Central memory CD4-positive, alpha-beta T cell (primary cell): Measurements from ENCODE around the gene POLE4.
A peak's percentile ranks its signal among the peaks of the same experiment; 100 is the strongest.

ENCODE experiments used
- DNase-seq: peaks from one replicate; pipeline ENCODE4 v3.0.0; 2022
- total RNA-seq, 3 experiments: gene quantifications; one replicate each; lab custom pipeline; 2026; lab: John Stamatoyannopoulos, UW

POLE4 gene, protein sequence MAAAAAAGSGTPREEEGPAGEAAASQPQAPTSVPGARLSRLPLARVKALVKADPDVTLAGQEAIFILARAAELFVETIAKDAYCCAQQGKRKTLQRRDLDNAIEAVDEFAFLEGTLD
- 15.2 to 24.4 (median 22.1) reads per million in 3 experiments for total RNA-seq

- DNase-seq = peak; percentile 90
Measured at GRCh38 chr2:74958274-74959105, at the start of gene POLE4. POLE4 (plus strand) TSS chr2:74958643; CDS start chr2:74958680, 37 bp downstream.

GRCh38 chr2:74908748-74909444 lies 49.5 kb upstream of the POLE4 start:
- no peak for DNase-seq

DNA sequence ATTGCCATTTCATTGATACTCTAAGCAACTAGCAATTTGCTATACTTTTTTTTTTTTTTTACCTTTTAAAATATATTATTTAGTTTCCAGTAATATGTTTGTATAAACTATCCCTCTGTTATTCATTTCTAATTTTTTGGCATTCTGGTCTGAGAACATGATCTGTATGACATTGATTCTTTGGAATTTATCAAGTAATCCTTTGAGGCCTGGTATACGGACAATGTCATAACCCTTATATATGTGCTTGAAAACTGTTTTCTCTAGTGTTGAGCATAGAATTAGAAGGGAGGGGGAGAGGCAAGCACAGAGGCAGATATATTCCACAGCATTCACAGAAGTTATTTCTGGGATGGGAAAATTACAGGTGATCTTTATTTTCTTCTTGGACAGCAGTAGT lies 48.2 kb upstream of the POLE4 start:
- no peak for DNase-seq

GRCh38 chr2:74911061-74911460 lies 47.4 kb upstream of the POLE4 start:
- no peak for DNase-seq

- no peak for DNase-seq
Measured at GRCh38 chr2:74915743-74916142, 42.7 kb upstream of the POLE4 start.

DNA sequence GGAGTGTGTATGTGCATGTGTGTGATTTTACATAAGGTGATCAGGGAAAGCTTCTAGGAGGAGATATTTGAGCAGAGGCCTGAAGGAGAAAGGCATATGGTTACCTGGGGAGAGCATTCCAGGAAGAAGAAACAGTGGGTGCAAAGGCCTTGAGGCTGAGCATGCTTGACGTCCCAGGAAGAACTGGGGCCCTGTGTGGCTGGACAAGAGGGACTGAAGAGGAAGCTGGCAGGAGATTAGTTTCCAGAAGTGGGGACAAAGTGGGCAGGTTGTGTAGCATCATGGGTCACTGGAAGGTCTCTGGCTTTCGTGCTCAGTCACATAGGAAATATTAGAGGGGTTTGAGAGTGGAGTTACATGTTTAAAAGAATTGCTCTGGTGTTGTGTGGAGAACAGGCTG lies 42.0 kb upstream of the POLE4 start:
- DNase-seq = no peak

DNA sequence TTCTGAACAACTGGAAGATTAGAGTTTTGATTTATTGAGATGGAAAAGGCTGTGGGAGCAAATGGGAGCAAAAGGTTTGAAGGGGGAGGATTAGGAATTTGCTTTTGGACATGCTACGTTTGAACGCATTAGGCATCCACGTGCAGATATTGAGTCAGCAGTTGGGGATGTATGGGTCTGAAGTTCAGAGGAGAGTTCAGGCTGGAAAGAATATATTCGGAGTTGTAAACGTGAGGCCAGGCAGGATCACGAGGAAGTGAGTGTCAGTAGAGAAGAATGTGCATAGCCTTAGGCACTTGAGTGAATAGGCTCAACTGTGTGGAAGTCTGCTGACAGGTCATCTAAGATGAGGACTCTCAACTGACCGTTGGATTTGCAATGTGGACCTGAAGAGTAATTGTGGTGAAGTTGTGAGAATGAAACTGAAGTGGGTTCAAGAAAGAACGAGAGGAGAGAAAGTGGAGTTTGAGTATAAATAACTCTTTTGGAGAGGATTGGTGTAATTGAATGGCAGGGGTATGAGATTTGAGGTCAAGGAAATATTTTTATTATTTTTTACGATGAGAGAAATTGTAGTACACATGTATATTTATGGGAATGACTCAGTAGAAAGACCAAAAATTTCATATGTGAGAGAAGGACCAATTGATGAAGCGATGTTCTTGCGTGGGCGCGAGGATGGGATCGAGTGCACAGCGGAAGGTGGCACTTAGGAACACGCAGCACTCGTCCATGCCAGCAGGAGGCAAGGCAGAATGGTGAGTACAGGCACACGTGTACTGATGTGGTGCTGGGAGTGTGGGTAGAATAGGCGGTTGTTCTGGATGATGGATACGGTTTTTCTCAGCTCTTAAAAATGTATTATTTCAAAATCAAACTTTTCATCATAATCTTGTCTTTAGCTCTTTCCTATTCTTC lies 40.5 kb upstream of the POLE4 start:
- no peak for DNase-seq

DNA sequence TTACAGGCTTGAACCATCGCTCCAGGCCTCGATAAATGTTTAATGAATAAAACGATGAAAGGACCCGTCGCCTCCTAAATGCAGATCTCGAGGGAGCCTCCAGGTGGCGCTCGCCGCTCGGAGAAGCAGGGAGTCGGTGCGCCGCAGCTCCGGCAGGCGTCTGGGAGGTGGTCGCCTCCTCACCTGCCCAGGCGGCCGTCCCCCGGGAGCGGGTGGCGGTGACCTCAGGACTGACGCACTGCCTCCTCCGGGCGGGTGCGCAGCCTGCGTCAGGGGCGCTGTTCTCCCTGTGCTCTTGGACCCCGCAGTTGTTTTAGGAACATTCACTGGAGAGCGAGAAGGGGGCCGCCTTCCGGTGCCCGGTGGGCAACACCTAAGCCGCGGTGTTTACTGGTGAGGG lies 38.6 kb upstream of the POLE4 start:
- DNase-seq = peak; percentile 54

DNA sequence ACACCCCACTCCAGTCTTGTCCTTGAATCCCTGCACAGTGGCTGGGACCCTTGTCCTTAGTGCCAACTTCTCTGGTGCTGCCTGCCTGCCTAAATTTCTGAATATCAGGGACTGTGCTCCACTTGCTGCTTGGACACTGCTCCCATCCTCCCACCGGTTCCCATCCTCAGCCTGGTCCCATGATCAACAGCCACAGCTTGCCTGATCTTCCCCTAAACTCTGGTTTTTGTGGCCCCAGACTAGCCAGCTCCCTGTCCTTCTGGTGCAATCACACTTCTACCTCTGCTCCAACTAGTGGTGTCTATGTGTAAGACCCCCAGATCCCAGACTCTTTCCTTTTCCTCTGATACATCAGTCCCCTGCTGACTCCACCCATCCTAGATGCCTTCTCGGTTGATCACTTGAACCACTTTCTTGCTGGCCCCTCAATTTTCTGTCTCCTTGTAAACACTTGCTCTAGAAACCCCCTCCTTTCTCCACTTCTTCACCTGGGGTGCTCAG lies 37.2 kb upstream of the POLE4 start:
- DNase-seq = no peak

DNA sequence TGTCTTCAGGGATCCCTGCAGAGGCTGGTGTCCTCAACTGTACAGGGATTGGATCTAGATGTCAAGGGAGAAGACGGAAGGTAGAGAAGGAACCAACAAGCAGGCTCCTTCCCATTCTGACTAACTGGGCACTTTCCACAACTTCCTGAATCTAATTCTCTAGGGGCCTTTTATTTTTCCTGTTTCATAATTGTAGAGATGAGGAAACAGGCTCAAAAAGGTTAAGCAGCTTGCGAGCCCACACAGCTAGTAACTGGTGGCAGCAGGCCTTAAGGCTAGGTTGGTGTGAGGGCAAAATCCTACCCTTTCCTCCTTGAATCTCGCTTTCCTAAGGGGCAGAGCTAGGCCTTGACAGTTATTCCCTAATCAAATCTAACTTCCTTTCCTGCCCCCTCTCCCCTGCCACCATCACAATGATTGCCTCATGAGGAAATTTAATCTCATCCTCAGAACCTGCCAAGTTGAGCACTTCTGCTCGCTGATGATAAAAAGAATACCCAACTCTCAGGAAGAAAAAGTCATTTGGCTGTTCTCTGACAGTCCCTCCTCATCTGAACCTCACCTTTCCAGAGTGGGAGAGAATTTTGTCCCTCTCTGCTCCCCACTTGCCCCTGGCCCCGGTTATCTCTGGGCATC lies 35.7 kb upstream of the POLE4 start:
- DNase-seq = no peak

DNA sequence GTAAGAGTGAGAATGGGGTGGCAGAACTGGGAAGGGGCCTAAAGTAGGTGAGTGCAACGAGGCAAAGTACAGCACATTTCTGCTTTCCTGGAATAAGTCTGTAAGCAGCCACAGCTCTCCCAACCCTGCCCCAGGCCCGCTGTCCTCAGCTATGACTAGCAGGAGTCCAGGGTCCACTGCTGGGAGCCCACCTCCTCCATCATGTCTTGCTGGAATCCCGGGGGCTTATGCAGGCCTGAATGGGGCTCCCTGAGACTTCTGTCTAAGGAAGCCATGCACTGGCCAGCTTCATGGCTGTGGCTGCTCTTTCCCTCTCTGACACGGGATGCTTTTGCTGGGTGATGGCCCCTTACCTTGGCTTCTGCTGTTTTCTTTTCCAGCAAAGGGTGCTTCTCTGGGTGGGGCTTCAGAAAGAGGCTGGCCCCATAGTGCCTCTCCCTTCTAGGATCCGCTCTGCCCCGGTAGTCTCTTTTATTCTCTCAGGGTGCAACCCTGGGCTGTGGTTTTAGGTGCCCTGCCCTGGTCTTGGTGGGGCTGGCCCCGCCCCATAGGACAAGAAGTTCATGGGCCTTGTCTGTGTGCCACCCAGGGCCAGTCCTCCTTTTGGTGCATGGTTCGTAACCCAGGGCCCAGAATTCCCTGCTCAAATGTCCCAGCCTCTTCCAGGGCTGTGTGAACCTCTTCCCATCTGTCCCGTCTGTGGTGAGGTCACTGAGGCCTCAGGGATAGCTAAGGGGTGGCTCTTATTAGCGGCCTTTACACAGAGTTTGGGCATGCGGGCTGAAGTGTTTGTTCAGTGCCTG lies 33.8 kb upstream of the POLE4 start:
- no peak for DNase-seq

GRCh38 chr2:74925361-74925786 lies 33.1 kb upstream of the POLE4 start:
- DNase-seq = no peak

DNA sequence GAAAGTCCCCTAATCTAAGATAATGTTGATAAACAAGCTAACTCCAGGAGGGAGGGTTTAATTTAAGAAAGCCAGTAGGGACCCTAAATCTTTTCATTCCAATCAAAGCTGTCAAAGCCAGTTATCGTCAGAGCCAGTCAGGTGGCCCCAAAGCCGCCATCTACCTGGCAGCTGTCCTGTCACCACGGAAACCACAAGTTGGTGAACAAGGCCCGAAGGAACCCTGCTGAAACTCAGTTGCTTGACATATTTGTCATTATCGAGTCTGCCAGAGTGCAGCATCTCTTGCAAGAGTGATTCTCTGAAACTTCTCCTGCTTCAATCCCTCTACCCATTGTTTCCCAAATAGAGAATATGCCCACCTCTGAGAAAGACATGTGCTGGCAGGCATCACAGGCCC lies 30.8 kb upstream of the POLE4 start:
- no peak for DNase-seq

- no peak for DNase-seq
Measured at GRCh38 chr2:74930811-74931486, 27.5 kb upstream of the POLE4 start.

DNA sequence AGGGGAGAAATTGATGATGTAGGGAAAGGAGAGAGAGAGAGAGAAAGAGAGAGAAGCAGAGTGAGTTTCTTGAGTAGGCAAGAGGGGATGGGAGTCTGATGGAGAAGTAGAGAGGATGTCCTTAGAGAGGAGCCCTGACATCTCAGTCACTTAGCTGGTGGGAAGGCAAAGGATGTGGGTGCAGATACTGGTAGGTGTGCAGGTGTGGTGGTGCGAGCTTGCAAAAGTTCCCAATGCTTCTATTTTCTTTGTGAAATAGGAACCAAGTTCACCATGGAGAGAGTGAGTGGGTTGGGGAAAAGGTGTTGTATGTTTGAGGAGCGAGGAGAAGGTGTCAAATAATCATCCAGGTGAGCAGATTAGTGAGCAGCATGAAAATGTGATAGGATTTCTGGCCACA lies 26.5 kb upstream of the POLE4 start:
- no peak for DNase-seq

- DNase-seq = no peak
Measured at GRCh38 chr2:74935975-74936391, 22.5 kb upstream of the POLE4 start.

DNA sequence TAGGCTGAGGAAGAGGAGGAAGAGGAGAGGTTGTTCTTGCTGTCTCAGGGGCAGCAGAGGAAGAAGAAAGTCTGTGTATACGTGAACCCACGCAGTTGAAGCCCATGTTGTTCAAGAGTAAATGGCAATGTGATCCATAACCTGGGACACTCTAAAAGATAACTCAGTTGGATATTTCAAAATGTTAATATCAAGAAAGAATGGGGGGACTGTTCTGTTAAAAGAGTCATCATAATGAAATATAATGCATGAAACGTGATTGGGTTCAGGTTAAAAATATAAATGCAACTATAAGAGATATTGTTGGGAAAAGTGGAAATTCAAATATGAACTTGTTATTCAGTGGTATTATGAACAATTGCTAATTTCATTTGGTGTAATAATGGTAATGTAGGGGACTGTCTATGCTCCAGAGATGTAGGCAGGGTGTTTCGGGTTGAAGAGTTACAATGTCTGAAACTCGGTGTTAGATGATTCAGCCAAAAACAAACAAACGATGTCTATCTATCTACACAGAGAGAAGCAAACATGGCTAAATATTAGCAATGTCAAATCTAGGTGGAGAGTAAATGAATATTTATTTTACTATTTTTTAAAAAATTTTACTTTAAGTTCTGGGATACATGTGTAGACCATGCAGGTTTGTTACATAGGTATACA lies 21.1 kb upstream of the POLE4 start:
- no peak for DNase-seq

DNA sequence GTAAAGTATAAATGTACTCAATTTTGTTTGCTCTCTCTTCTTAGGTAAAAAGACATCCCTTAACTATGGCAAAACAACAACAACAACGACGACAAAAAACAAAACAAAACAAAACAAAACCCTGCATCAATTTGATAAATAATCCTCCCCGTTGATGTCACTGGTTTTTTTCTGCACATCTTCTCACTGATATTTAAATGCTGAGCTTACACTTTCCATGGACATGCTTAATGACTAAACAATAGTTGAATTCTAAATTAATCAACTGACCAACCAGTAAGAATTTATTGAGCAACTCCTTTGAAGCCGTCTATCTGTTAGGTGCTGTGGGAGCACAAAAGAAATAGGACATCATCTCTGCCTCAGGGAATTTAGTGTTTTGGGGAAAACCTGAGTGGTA lies 20.2 kb upstream of the POLE4 start:
- DNase-seq = no peak

DNA sequence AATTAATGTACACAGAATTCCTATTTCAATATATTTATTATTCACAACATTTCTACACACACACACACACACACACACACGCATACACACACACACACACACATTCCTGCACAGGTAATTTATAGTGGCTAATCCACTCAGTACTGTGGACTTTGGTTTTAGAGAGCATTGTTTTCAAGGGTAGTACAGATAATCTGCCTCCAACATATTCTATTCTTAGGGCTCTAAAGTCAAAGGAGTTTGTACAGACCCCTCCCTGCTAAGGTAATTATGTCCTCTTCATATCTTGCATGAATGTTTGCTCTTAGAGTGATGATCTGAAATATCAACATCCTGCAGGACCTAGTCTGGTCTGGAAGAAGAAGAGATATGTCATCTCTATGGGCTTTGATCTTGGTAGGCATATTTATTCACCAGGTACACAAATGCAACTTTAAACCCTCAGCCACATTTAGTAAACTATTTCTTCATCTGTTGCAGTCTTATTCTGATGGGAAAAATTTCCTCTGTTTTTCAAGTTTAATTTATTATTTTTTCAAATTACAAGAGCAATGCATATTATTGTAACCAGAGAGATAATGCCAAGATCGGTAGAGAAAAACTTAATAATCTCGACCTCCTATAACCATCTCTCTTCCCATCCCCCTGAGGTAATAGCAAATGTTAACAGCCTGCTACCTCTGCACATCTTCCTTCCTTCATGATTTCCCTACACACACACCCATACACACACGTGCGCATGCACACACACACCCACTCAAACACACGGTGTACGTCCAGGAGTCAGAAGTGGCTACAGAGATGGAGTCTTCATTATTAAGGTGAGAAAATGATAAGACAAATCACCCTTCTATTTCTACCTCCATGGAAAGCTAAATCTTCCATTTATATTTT lies 18.3 kb upstream of the POLE4 start:
- no peak for DNase-seq
